GM03348 (cell line): ENCODE data around the gene TSPAN7.

Experiments used
- DNase-seq: peaks from one replicate; pipeline ENCODE4 v3.0.0; 2012; ENCODE audit warnings: low spot score

TSPAN7 gene

DNA sequence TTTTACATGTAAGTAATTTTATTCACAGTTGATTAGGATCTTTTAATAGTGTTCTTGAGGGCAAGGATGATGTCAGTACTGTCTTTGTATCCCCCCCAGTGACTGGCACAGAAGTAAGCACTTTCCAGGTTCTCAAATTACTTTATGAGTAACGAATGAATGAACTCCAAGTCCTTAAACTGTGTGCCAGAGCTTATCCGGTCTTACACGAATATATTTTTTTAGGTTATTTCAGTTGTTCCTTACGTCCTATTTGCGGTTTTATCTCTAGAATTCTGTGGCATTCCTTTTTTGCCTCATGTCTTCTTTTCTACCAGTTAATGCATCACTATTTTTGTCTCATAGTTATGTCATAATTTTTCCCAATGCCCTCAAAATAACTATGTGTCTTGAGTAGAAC lies 133.1 kb downstream of the TSPAN7 start:
- DNase-seq, result no peak

DNA sequence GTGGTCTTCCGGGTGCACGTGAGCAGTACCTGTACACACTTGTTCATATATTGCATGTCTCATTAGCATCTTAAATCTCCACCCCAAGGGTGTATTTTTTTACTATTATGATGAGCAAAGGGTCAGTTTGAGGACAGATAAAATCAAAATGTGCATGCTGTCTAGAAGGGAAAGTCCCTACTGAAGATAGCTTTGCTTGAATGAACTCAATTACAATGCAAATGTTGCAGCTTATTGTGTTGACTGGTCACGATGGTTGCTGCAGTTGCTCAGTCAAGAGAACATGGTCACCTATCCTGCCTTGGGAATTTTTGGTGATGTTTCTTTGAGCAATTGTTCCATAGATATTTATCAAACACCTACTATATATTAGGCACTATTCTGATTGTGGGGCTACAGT lies 136.1 kb downstream of the TSPAN7 start:
- DNase-seq, result no peak

DNA sequence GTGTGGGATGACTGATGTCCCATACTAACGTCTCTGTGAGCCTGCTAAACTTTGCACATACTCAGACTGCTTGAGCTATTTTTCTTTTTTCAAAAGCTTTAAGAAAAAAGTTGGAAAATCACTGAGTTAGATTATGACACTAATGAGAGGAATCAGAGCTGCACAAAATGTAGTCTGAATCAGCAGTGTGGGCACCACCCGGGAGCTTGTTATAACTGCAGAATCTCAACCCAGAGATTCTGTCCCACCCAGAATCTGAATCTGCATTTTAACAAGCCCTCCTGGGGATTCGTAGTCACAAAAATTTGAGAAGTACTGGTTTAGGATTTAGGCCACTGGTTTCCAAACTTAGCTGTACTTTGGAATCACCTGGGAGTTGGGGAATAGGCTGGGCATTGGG lies 137.8 kb downstream of the TSPAN7 start:
- no peak for DNase-seq

DNA sequence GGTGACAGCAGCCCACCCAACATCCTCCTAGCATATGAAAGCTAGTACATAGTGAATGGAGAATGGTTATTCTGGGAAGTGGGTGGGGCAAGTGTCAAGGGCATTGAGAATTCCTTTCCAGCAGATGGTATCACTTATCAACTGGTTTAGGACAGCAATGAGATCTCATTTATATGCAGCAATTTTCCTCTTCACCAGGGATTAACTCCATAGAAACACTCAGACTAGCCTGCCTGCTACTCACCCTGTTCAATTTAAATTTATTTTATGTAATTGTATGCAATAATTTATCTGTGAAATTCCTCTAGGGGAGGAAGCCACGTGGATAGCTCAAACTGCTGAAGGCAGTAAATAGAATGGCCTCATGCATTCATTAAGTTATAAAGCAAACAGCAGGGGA lies 138.4 kb downstream of the TSPAN7 start:
- no peak for DNase-seq

DNA sequence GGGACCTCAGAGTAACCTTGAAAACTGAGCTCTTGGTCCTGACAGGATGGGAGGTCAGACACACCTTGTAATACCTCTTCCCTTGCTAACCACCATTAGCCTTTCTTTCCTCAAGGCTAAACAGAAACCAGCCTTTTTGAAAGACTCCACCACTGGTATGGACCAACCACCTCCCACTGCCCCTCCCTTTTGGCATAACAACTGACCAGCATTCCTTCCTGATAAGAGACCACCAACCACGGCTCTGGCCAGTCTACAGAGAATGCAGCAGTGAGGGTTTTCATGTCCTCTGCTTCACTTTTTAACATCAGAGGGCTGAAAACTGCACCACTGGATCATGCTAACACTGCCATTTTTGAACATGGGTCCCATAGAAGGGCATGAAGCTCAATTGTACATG lies 139.7 kb downstream of the TSPAN7 start:
- DNase-seq, result no peak

DNA sequence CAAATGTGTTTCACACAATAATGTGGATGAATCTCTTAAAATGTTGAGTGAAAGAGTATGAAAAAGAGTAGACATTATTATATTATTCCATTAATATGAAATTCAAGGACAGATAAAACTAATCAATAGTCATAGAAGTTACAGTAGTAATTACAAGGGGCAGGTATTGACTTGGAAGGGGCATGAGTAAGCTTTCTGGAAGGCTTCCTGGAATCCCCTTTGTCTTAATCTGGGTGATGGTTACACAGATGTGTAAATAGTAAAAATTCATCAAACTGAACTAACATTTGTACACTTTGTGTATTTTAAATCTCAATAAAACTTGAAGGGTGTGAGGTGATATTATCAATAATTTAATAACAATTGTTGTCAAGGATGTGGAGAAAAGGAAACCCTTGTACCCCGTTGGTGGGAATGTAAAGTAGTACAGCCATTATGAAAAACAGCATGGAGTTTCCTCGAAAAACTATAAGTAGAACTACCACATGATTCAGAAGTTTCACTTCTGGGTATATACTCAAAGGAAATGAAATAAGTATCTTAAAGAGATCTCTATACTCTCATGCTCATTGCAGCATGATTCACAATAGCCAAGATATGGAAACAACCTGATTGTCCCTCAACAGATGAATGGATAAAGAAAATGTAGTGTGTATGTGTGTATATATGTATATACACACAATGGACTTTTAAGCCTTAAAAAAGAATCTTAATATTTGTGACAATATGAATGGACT lies 143.0 kb downstream of the TSPAN7 start:
- DNase-seq, result no peak

DNA sequence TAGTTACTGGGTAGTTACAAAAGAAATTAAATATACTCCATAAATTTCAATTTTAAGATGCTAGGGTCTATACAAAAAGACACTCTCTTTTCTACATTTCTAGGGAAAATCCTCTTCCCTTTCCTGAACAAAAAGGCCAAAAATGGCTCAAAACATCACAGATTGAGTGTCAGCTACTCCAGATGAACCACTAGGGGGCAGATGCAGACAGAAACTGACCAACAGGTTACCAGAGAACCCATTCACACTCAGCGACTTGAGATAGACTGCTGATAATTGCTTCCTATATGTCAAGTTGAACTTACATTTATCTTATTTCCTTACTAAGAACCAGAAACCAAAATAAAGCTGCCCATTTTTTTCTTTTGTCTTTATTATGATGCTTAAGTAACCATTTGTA lies 156.5 kb downstream of the TSPAN7 start:
- DNase-seq, result peak; percentile 10

DNA sequence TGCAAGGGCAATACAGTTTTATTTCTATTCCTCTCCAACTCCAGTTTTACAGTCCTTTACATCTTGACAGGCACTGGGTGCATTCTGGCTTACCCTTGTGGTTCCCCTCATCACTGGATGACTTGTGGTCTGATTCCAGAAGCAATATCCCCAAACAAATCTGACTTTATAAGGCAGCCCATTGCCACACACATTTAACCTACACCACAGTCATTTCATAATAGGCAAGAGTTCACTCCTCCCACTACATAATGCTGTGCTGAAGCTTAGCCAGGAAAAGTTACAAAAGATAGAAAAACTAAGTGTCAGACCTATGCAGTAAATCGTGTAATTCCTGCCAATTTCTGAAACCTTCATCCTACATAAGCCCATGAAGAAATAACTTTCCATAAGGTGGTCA lies 157.0 kb downstream of the TSPAN7 start:
- no peak for DNase-seq

DNA sequence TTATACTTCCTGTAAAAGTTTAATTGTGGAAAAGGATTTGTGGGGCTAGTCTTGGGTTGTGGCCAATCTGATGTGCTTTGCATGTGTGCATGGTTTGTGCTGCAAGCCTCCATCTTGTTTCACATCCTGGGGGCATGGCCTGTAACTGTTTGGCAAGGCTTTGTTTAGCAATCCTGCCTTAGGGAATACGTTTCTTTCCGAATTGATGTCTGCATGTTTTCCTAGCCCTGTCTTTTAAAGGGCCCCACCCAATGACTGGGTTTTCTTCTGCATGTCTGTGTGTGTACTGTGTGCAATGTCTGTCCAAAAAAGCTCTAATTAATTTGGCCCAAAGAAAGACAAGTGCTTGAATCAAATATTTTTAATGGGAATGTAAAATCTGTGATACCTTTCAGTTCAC lies 165.3 kb downstream of the TSPAN7 start:
- no peak for DNase-seq

DNA sequence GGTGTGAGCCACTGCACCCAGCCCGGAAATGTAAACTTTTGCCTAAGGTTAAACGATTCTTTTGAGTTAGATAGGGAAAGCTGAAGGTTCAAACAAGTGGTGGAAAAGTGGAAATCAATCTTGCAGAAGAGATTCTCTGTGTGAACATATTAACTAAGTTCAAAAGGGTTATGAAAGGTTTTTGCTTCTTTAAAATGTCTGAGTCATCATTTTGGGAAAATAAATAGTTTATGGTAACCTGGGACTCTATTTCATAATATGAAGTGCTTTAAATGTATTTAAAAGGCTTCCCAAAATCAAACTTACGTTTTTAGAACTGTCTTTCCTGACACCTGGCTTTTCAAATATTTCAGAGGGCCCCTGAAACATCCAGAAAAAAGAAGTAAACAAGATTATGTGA lies 166.3 kb downstream of the TSPAN7 start:
- DNase-seq, result no peak

DNA sequence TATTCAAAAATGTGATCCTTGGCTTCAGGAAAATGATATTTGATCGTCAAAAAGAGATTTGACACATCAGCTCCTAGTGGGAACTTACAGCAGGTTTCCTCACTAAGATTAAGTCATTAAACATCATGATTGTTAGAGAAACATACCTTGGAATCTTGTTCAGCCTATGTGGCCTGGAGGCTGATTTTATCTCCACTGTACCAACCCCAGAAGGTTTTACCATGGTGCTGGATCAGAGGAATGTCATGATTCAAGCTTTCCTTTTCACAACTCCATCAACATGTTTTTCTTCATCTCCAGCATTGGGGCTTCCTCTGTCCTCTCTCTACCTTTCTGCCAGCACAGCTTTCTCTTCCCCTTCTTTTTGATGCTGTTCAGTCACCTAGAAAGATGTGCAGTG lies 171.5 kb downstream of the TSPAN7 start:
- DNase-seq, result no peak
